ENCODE measurements around the gene TMEM131.

DNA sequence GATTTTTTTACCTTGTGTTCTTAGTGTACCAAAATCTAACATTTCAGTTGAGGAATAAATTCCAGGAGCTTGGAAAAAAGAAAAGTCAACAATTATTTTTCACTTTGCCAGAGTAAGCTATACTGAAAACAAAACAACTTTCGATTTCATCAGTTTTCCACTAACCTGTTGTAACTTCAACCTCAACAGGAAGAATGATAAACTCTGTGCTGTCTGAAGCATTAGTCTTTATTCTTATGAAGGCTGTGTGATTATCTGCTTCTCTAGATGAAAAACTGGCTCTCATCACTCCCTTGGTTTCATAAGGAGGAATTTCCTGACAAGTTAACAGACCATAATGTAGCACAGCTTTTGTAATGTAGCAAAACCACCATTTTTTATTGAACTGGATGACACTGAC is 161.1 kb downstream of the TMEM131 start:
- TF ChIP-seq POLR2AphosphoS5 (IDR thresholded peaks at IDR 0.05; ENCODE audit: low read depth) (no peak), EZH2 (IDR thresholded peaks at IDR 0.05; ENCODE audit: low read depth, unreplicated experiment) (no peak), EZH2phosphoT487 (IDR thresholded peaks at IDR 0.05; ENCODE audit: unreplicated experiment) (no peak), STAT1 (IDR thresholded peaks at IDR 0.05; ENCODE audit: unreplicated experiment) (no peak)
- TF ChIP-seq, protein P1, sequence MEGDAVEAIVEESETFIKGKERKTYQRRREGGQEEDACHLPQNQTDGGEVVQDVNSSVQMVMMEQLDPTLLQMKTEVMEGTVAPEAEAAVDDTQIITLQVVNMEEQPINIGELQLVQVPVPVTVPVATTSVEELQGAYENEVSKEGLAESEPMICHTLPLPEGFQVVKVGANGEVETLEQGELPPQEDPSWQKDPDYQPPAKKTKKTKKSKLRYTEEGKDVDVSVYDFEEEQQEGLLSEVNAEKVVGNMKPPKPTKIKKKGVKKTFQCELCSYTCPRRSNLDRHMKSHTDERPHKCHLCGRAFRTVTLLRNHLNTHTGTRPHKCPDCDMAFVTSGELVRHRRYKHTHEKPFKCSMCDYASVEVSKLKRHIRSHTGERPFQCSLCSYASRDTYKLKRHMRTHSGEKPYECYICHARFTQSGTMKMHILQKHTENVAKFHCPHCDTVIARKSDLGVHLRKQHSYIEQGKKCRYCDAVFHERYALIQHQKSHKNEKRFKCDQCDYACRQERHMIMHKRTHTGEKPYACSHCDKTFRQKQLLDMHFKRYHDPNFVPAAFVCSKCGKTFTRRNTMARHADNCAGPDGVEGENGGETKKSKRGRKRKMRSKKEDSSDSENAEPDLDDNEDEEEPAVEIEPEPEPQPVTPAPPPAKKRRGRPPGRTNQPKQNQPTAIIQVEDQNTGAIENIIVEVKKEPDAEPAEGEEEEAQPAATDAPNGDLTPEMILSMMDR (conservative IDR thresholded peaks at IDR 0.05; ENCODE audit: low read depth in 2 of 2) = no peak
- TF ChIP-seq, protein P2, sequence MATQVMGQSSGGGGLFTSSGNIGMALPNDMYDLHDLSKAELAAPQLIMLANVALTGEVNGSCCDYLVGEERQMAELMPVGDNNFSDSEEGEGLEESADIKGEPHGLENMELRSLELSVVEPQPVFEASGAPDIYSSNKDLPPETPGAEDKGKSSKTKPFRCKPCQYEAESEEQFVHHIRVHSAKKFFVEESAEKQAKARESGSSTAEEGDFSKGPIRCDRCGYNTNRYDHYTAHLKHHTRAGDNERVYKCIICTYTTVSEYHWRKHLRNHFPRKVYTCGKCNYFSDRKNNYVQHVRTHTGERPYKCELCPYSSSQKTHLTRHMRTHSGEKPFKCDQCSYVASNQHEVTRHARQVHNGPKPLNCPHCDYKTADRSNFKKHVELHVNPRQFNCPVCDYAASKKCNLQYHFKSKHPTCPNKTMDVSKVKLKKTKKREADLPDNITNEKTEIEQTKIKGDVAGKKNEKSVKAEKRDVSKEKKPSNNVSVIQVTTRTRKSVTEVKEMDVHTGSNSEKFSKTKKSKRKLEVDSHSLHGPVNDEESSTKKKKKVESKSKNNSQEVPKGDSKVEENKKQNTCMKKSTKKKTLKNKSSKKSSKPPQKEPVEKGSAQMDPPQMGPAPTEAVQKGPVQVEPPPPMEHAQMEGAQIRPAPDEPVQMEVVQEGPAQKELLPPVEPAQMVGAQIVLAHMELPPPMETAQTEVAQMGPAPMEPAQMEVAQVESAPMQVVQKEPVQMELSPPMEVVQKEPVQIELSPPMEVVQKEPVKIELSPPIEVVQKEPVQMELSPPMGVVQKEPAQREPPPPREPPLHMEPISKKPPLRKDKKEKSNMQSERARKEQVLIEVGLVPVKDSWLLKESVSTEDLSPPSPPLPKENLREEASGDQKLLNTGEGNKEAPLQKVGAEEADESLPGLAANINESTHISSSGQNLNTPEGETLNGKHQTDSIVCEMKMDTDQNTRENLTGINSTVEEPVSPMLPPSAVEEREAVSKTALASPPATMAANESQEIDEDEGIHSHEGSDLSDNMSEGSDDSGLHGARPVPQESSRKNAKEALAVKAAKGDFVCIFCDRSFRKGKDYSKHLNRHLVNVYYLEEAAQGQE (IDR thresholded peaks at IDR 0.05; ENCODE audit: unreplicated experiment) = no peak
